ENCODE results near the gene MYO16. TPM values are rescaled to one million over a fixed set of nuclear protein-coding genes. Genes with fewer than 3 reads are reported as not detected.

MYO16 gene
- total RNA-seq: under 0.01 TPM in 1 of 2 replicates, not detected in the other

DNA sequence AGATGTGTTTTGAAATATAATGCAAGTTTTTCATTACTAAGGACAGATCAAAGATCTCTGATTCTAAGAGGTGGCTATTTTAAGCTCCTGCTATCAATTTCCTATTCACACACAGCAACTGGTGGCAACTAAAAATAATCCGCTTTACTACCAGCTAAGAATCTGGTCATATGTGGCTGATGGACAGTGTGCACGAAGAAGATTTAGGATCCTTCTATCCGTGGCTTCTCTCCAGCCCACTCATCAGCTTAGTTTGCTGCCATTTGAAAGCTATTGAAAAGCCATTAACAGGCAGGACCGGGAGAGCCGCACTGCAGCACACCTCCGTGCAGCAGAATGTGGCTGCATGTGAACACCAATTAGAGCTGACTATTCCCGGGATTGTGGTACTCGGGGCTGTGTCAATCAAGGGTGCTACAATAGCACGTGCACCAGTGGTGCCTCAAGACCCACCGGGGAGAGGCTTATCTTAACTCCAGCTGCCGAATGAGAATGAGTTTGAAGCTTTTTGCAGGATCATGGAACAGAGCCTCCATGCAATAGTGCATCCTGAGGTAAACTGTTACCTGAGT is at the start of gene MYO16:
Gene MYO16 (plus strand): TSS at position 431 of the 572 bp plus-strand sequence. CDS start 234 bp downstream, outside the sequence.
- Histone ChIP-seq H3K79me2 (ENCODE audit: insufficient read depth, low read length) (no peaks in the 10 kb centered on the region), H4K20me1 (ENCODE audit: insufficient read depth, low read length) (no peaks in the 10 kb centered on the region), H3K4me3 (ENCODE audit: insufficient read depth, low read length) (no peak within 1 kb of the TSS), H3K27me3 (ENCODE audit: insufficient read depth, low read length) (no peaks in the 10 kb centered on the region), H3K4me1 (ENCODE audit: insufficient read depth, low read length) (no peaks in the 10 kb centered on the region), H3K36me3 (ENCODE audit: insufficient read depth, low read length) (no peaks in the 10 kb centered on the region), H3K9me3 (ENCODE audit: low read depth, low read length) (no peaks in the 10 kb centered on the region), H2AFZ (ENCODE audit: low read length) (no peak within 1 kb of the TSS), H3K4me2 (ENCODE audit: insufficient read depth, low read length) (no peak within 1 kb of the TSS), H3K27ac (ENCODE audit: low read depth, low read length) (no peak within 1 kb of the TSS)
- DNase-seq (ENCODE audit: insufficient read length, low spot score, missing footprints): no peak
- TF ChIP-seq, protein P1, sequence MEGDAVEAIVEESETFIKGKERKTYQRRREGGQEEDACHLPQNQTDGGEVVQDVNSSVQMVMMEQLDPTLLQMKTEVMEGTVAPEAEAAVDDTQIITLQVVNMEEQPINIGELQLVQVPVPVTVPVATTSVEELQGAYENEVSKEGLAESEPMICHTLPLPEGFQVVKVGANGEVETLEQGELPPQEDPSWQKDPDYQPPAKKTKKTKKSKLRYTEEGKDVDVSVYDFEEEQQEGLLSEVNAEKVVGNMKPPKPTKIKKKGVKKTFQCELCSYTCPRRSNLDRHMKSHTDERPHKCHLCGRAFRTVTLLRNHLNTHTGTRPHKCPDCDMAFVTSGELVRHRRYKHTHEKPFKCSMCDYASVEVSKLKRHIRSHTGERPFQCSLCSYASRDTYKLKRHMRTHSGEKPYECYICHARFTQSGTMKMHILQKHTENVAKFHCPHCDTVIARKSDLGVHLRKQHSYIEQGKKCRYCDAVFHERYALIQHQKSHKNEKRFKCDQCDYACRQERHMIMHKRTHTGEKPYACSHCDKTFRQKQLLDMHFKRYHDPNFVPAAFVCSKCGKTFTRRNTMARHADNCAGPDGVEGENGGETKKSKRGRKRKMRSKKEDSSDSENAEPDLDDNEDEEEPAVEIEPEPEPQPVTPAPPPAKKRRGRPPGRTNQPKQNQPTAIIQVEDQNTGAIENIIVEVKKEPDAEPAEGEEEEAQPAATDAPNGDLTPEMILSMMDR (IDR thresholded peaks at IDR 0.05; ENCODE audit: extremely low read depth, low read depth, low read length): no peak

DNA sequence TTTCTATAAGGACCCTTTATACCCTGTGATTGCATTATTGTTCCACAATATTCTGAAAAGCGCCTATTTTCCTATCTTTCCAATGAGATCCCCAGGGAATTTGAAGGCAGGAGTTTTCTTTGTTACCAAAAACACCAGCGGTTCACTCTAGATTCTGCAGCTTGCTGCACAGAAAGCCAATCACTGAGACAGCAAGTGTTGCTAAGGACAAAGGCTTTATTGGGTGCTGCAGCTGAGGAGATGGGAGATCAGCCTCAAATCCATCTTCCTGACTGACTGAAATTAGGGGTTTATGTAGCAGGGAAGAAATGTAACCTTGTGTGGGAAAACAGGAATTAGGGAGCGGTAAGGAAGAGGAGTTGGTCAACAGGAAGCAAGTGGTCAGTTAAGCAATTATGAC is 42.6 kb upstream of the MYO16 start:
- Histone ChIP-seq H3K27me3 (ENCODE audit: insufficient read depth, low read length) (no peaks in the 10 kb centered on the region), H3K36me3 (ENCODE audit: insufficient read depth, low read length) (no peaks in the 10 kb centered on the region), H3K4me3 (ENCODE audit: insufficient read depth, low read length) (no peak overlapping the region), H3K4me2 (ENCODE audit: insufficient read depth, low read length) (no peak overlapping the region), H3K4me1 (ENCODE audit: insufficient read depth, low read length) (no peaks in the 10 kb centered on the region), H2AFZ (ENCODE audit: low read length) (no peak overlapping the region), H3K79me2 (ENCODE audit: insufficient read depth, low read length) (no peaks in the 10 kb centered on the region), H3K9me3 (ENCODE audit: low read depth, low read length) (no peaks in the 10 kb centered on the region), H4K20me1 (ENCODE audit: insufficient read depth, low read length) (no peaks in the 10 kb centered on the region), H3K27ac (ENCODE audit: low read depth, low read length) (no peak overlapping the region)
- TF ChIP-seq, protein P1 (IDR thresholded peaks at IDR 0.05; ENCODE audit: extremely low read depth, low read depth, low read length): no peak
- DNase-seq (ENCODE audit: insufficient read length, low spot score, missing footprints): no peak

DNA sequence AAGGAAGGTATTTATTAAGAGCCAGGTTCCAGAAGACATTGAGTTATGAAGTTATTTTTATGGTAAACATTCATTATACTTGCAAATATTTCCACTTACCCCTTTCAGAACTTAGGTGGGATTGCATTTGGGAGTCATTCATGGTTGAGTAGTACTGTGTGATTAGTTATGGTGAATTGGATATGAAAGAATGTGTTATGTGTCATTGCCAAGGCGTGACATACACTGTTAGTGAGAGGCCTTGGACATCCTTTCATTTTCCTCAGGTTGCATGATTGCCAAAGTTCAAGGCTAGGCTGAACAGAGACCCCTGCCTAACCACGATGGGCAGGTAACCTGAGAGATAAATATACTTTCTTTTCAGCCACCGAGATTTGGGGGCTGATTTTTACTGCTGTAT is 40.9 kb upstream of the MYO16 start:
- no peaks in the 10 kb centered on the region for H3K4me1 ChIP-seq (ENCODE audit: insufficient read depth, low read length)
- H2AFZ ChIP-seq (ENCODE audit: low read length): no peak overlapping the region
- no peaks in the 10 kb centered on the region for H3K36me3 ChIP-seq (ENCODE audit: insufficient read depth, low read length)
- no peaks in the 10 kb centered on the region for H3K79me2 ChIP-seq (ENCODE audit: insufficient read depth, low read length)
- no peak for DNase-seq (ENCODE audit: insufficient read length, low spot score, missing footprints)
- TF ChIP-seq, protein P1 (IDR thresholded peaks at IDR 0.05; ENCODE audit: extremely low read depth, low read depth, low read length): no peak
- H3K4me2 ChIP-seq (ENCODE audit: insufficient read depth, low read length): no peak overlapping the region
- H3K27ac ChIP-seq (ENCODE audit: low read depth, low read length): no peak overlapping the region
- H3K27me3 ChIP-seq (ENCODE audit: insufficient read depth, low read length): no peaks in the 10 kb centered on the region
- H3K4me3 ChIP-seq (ENCODE audit: insufficient read depth, low read length): no peak overlapping the region
- H4K20me1 ChIP-seq (ENCODE audit: insufficient read depth, low read length): no peaks in the 10 kb centered on the region
- no peaks in the 10 kb centered on the region for H3K9me3 ChIP-seq (ENCODE audit: low read depth, low read length)

DNA sequence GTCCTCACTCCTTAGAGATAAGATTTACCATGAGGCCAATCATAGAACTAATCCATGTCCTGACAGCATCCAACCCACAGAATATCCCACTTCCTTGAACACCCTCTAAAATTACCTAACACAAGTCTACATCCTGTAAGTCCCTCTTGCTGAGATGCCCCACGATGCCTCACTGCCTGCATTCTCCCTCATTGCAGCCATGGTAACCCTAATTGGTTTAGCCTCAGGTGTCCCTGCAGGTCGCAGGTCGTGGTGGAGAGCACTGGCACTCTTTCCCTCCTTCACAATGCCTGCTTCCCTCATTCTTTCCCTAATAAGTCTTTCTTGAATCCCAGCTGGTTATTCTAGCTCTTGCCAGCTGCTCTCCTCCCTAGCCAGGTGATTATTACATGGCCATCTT is 35.3 kb upstream of the MYO16 start:
- DNase-seq (ENCODE audit: insufficient read length, low spot score, missing footprints): no peak
- Histone ChIP-seq H2AFZ (ENCODE audit: low read length) (no peak overlapping the region), H3K4me3 (ENCODE audit: insufficient read depth, low read length) (no peak overlapping the region), H3K9me3 (ENCODE audit: low read depth, low read length) (no peaks in the 10 kb centered on the region), H3K4me2 (ENCODE audit: insufficient read depth, low read length) (no peak overlapping the region), H3K79me2 (ENCODE audit: insufficient read depth, low read length) (no peaks in the 10 kb centered on the region), H3K4me1 (ENCODE audit: insufficient read depth, low read length) (no peaks in the 10 kb centered on the region), H3K27me3 (ENCODE audit: insufficient read depth, low read length) (no peaks in the 10 kb centered on the region), H3K36me3 (ENCODE audit: insufficient read depth, low read length) (no peaks in the 10 kb centered on the region), H3K27ac (ENCODE audit: low read depth, low read length) (no peak overlapping the region), H4K20me1 (ENCODE audit: insufficient read depth, low read length) (no peaks in the 10 kb centered on the region)
- TF ChIP-seq, protein P1 (IDR thresholded peaks at IDR 0.05; ENCODE audit: extremely low read depth, low read depth, low read length): no peak

Data from osteoblast (primary cell).